Astrocyte (in vitro differentiated cells and primary cell): Measurements from ENCODE around the gene FARS2. TPM values are rescaled to one million over a fixed set of nuclear protein-coding genes. Genes with fewer than 3 reads are reported as not detected.

Experiments used
- DNase-seq: peaks from one replicate; pipeline ENCODE4 v3.0.0-alpha.2; 2010; ENCODE audit warnings: low read depth
- FAIRE-seq: peaks from 2 replicates; lab custom pipeline; 2011; peaks lifted over from hg19 to GRCh38; lab: Jason Lieb, UNC
- H2AFZ ChIP-seq: 2 replicates; pipeline ENCODE4 v1.6.0; 2012; ENCODE audit warnings: low read depth, low read length, inconsistent platforms
- H3K27ac ChIP-seq: 2 replicates; pipeline ENCODE4 v1.5.1; 2011; ENCODE audit warnings: low read depth, low read length, inconsistent platforms
- H3K27me3 ChIP-seq: 2 replicates; pipeline ENCODE4 v1.6.0; 2011; ENCODE audit warnings: low read length, inconsistent platforms; ENCODE audit not compliant: insufficient read depth
- H3K36me3 ChIP-seq: 2 replicates; pipeline ENCODE4 v1.5.1; 2011; ENCODE audit warnings: low read length, inconsistent platforms; ENCODE audit not compliant: insufficient read depth
- H3K4me1 ChIP-seq: 2 replicates; pipeline ENCODE4 v1.5.1; 2011; ENCODE audit warnings: low read length, inconsistent platforms; ENCODE audit not compliant: insufficient read depth
- H3K4me2 ChIP-seq: 2 replicates; pipeline ENCODE4 v1.6.0; 2012; ENCODE audit warnings: low read length, inconsistent platforms
- H3K4me3 ChIP-seq: 2 replicates; pipeline ENCODE4 v1.5.1; 2011; ENCODE audit warnings: low read depth, mild to moderate bottlenecking, low read length, inconsistent platforms; ENCODE audit not compliant: insufficient read depth
- H3K79me2 ChIP-seq: 2 replicates; pipeline ENCODE4 v1.6.0; 2012; ENCODE audit warnings: mild to moderate bottlenecking, low read length, inconsistent platforms; ENCODE audit not compliant: insufficient read depth
- H3K9ac ChIP-seq: 2 replicates; pipeline ENCODE4 v1.6.0; 2012; ENCODE audit warnings: mild to moderate bottlenecking, low read length, inconsistent platforms
- H3K9me3 ChIP-seq: 2 replicates; pipeline ENCODE4 v1.5.1; 2012; ENCODE audit warnings: low read depth, mild to moderate bottlenecking, low read length, inconsistent platforms; ENCODE audit not compliant: insufficient read depth
- H4K20me1 ChIP-seq: 2 replicates; pipeline ENCODE4 v1.6.0; 2012; ENCODE audit warnings: low read length, inconsistent platforms; ENCODE audit not compliant: insufficient read depth
- H3K27ac Mint-ChIP-seq: one replicate; pipeline ENCODE4 v1.8.0; 2021; ENCODE audit warnings: mild to moderate bottlenecking, mixed read lengths; ENCODE audit not compliant: unreplicated experiment
- H3K27me3 Mint-ChIP-seq: one replicate; pipeline ENCODE4 v1.8.0; 2021; ENCODE audit warnings: low read depth, mixed read lengths; ENCODE audit not compliant: unreplicated experiment
- H3K36me3 Mint-ChIP-seq: one replicate; pipeline ENCODE4 v1.8.0; 2021; ENCODE audit warnings: low read depth, mixed read lengths; ENCODE audit not compliant: unreplicated experiment
- H3K4me1 Mint-ChIP-seq: one replicate; pipeline ENCODE4 v1.8.0; 2021; ENCODE audit warnings: low read depth, mixed read lengths; ENCODE audit not compliant: unreplicated experiment
- H3K4me3 Mint-ChIP-seq: one replicate; pipeline ENCODE4 v1.8.0; 2021; ENCODE audit warnings: mild to moderate bottlenecking, moderate library complexity, mixed read lengths; ENCODE audit not compliant: unreplicated experiment
- H3K9me3 Mint-ChIP-seq: one replicate; pipeline ENCODE4 v1.8.0; 2021; ENCODE audit warnings: mild to moderate bottlenecking, mixed read lengths; ENCODE audit not compliant: unreplicated experiment
- CTCF ChIP-seq: IDR thresholded peaks from 2 replicates; pipeline ENCODE4 v1.5.1; 2011; ENCODE audit warnings: low read depth, mild to moderate bottlenecking, inconsistent platforms, low read length, moderate library complexity; ENCODE audit not compliant: insufficient read depth
- EZH2 ChIP-seq: IDR thresholded peaks from 2 replicates; pipeline ENCODE4 v1.6.1; 2012; ENCODE audit warnings: mild to moderate bottlenecking, low read length, inconsistent platforms; ENCODE audit not compliant: insufficient read depth
- total RNA-seq: library from RNA; stranded (reverse); gene quantifications from 2 replicates; pipeline ENCODE4 v1.2.1, GENCODE V29; 2021

Gene FARS2
- total RNA-seq, 1 donor from 2014 or later: 13.3 TPM

GRCh38 chr6:5781966-5782556 is 520.7 kb downstream of the FARS2 start:
- no peaks in the 10 kb centered on the region for H3K4me1 ChIP-seq
- no peak for FAIRE-seq
- no peaks in the 10 kb centered on the region for H3K27me3 Mint-ChIP-seq
- no peak overlapping the region for H3K4me3 ChIP-seq
- H2AFZ ChIP-seq: no peak overlapping the region
- no peak for DNase-seq
- H3K79me2 ChIP-seq: no peaks in the 10 kb centered on the region
- no peak overlapping the region for H3K9ac ChIP-seq
- H3K4me2 ChIP-seq: no peak overlapping the region
- peaks cover 3% of the 10 kb centered on the region for H3K36me3 Mint-ChIP-seq
- no peak overlapping the region for H3K27ac Mint-ChIP-seq
- H3K9me3 ChIP-seq: no peaks in the 10 kb centered on the region
- no peaks in the 10 kb centered on the region for H3K27me3 ChIP-seq
- no peak overlapping the region for H3K27ac ChIP-seq
- H3K4me3 Mint-ChIP-seq: no peak overlapping the region
- H3K36me3 ChIP-seq: no peaks in the 10 kb centered on the region
- no peaks in the 10 kb centered on the region for H4K20me1 ChIP-seq
- no peaks in the 10 kb centered on the region for H3K9me3 Mint-ChIP-seq
- peaks cover 9% of the 10 kb centered on the region for H3K4me1 Mint-ChIP-seq
- TF ChIP-seq CTCF (no peak), EZH2 (no peak)

DNA sequence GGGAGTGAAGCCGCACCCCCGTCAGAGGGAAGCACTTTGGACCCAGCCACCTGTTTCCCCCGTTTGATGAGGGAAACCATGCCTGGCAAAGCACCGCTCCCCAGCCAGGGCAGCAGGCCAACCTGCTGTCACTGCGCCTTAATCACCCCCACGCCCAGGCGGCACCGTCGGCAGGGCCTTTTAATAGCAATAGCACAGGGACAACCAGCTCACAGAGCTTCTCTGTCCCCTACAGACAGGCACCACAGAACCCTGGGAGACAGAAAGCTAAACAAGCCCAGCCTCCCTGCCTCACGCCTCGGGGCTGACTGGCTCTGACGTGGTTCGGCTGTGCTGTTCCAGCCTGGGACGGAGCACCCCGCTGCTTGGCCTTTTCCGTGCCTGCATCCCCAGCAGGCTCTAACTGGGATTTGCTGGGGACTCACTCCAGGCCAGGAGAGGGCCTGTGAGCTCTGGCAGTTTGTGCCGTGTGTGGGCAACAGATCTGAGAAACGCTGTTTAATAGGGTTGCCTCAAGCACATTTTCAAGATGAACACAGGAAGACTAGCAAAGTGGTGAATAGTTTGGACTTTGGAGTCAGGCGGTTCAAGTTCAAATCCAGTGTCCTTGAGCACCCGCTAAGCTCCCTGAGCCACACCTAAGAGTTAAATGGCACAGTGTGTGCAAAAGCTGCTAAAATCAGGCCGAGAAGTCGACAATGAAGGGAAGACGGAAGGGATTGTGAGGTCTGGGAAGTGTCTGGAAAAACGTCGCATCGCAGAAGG is 521.7 kb downstream of the FARS2 start:
- DNase-seq (peak; percentile 2), FAIRE-seq (no peak)
- H3K9ac ChIP-seq: no peak overlapping the region
- H3K27me3 ChIP-seq: no peaks in the 10 kb centered on the region
- no peak overlapping the region for H3K27ac ChIP-seq
- H3K36me3 ChIP-seq: no peaks in the 10 kb centered on the region
- H3K27me3 Mint-ChIP-seq: no peaks in the 10 kb centered on the region
- H3K36me3 Mint-ChIP-seq: peaks cover 3% of the 10 kb centered on the region
- no peak overlapping the region for H3K4me3 ChIP-seq
- no peaks in the 10 kb centered on the region for H3K4me1 ChIP-seq
- no peak for TF ChIP-seq EZH2
- TF ChIP-seq CTCF: no peak
- no peak overlapping the region for H3K27ac Mint-ChIP-seq
- H3K79me2 ChIP-seq: no peaks in the 10 kb centered on the region
- no peak overlapping the region for H3K4me3 Mint-ChIP-seq
- H3K4me1 Mint-ChIP-seq: peaks cover 9% of the 10 kb centered on the region
- no peaks in the 10 kb centered on the region for H3K9me3 ChIP-seq
- H2AFZ ChIP-seq: no peak overlapping the region
- no peaks in the 10 kb centered on the region for H4K20me1 ChIP-seq
- H3K9me3 Mint-ChIP-seq: no peaks in the 10 kb centered on the region
- H3K4me2 ChIP-seq: no peak overlapping the region
